Measurements from ENCODE around the gene ACTL7B.
"Not testable (repeated sequence)": the region's sequence is repeated elsewhere in the genome, so short reads cannot be mapped to it uniquely, and the experiment has no call there.

The ACTL7B gene

DNA sequence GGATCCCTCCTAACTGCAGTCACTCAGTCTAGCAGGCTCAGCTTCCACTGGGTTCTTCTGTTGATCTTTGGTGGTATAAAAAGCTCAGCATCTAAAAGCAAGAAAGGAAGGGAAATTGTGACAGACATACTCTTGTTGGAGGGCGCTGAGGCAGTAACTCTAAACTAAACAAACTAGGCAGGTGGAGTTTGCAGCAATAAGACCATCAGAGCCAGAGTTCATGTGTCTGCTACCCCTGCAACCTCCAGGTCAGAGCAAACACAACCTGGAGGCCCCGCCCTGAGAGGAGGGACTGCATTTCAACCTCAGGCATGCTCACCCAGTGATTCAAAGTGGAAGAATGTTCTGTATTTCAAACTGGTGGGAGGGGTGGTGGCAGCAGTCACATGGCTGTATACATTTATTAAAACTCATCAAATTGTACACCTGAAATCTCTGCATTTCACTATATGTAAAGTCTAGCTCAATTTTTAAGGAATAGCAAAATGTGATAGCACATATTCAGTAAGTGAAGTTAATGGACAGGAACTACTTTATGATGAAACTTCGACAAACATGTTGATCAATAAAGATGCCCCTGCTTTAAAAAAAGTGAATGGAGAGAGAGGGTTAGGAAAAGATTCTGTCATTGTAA, 13.4 kb upstream of the ACTL7B start:
- no peak for DNase-seq

DNA sequence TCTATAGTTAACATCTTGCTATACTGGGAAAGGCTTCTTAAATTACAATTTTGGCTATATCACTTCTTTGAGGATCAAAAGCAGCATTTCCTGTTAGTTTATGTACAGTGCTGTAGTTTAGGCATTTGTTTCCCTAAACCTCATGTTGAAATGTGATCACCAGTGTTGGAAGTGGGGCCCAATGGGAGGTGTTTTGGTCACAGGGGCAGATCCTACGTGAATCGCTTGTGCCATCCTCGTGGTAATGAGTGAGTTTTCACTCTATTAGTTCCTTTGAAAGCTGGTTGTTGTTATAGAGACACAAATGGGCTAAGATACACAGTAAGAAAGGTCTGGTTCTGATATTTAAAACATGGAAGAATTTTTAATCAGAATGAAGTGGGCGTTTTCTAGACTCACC, 12.0 kb upstream of the ACTL7B start:
- DNase-seq: no peak

DNA sequence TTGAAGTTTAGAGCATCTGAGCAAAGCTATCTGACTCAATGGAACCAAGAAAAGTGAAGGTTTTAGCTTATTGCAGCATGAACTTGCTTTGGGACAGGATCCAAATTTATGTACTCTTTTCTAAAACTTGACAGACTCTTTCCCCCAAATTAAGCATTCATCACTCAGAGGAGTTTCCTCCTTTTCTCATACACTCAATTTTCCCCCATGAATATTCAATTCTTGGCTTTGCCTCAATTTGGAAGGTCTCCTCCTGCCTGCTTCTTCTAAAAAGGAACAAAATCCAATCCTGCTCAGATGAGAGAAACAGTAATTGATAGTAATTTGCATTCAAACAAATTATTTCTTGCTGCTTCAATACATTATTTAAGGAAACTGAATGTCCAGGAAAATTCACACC, 11.3 kb upstream of the ACTL7B start:
- DNase-seq: no peak

GRCh38 chr9:108866001-108866420, 10.2 kb upstream of the ACTL7B start:
- DNase-seq: no peak

GRCh38 chr9:108865037-108865436, 9.3 kb upstream of the ACTL7B start:
- no peak for DNase-seq

GRCh38 chr9:108864446-108864845, 8.7 kb upstream of the ACTL7B start:
- DNase-seq: no peak

DNA sequence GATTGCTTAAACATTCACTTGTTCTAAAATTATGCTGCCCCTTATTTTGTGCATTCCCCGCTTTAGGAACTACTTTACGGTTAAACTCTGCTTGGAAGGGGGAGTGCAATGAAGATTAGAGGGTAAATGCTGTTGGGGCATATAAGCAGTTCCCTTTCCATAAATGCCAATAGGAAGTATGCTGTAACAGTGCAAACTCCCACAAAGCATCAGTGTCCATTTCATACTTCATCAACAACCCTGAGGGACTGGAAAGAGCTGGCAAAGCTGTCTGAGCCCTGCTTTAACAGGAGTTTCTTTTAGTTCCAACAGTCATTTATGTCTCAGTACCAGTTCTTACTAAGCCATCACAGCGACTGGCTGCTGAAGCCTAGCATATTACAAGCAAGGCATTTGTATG, 8.1 kb upstream of the ACTL7B start:
- no peak for DNase-seq

DNA sequence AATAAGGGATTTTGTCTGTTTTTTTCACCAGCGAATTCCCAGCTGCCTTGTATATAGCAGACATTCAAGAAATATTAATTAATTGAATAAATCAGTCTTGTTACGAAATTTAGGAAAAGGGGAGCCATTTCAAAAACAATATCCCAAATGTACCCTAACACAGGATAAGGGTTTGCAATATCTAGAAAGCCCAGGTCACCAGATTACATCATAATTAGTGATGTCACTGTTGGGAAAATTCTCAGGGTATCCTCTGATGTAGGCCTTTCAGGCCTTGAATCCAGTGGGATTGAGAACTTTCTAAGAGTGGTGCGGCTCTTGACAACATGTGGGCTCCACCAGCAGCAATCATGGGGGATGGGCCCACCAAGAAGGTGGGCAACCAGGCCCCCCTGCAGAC, 6.2 kb upstream of the ACTL7B start, which contains the start of gene ACTL7A:
Gene ACTL7A, plus strand, starts transcription at position 270 of the 400 bp plus-strand sequence. Its CDS starts 57 bp downstream, at position 327.
- no peak for DNase-seq

DNA sequence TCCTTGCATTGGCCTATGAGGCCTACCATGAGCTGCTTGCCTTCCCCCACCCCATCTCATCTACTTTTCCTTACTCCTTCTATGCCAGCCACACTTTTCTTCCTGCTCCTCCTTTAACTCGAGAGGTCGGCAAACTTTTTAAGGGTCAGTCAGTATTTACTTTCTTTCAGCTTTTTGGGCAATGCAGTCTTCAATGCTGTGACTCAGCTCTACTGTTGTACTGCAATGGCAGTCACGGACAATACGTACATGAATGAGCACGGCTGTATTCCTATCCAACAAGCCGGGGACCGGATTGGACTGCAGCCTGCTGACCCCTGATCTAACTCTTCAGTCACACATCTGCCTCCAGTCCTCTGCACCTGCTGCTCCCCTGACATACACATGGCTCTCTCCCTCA, 5.7 kb upstream of the ACTL7B start:
- DNase-seq: no peak

DNA sequence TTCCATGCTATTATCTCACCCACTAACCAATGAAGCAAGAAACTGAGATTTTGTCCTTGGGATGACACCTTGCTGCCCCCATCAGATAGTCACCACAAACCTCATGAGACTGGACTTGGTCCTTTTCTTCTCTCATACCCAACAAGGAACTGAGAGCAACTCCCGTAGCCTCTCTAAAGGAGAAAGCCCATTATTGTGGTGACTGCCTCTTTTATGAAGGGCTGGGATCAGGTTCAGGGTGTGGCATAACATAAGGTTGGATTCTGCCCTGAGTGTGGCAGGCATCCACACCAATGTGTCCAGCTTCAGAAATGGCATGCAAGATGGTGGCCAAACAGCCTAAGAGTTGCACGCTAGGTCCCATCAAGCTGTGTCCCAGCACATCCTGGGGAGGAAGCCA, 5.0 kb upstream of the ACTL7B start:
- DNase-seq: no peak

DNA sequence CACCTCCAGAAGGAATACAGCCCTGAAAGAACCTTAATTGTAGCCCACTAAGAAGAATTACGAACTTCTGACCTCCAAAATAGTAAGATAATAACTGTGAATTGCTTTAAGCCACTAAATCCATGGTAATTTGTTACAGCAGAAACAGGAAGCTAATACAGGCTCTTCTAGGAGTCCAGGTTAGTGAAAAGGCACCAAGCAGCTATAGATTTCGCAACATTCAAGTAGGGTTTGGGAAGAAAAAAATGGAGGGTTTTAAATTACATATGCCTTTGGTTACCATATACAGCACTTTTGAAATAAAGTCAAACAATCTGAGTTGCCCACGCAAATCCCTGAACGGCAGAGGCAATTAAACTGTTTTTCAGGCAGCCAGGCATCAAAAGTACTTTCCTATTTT, 4.6 kb upstream of the ACTL7B start:
- DNase-seq: no peak

GRCh38 chr9:108859459-108860114, 3.8 kb upstream of the ACTL7B start:
- no peak for DNase-seq

DNA sequence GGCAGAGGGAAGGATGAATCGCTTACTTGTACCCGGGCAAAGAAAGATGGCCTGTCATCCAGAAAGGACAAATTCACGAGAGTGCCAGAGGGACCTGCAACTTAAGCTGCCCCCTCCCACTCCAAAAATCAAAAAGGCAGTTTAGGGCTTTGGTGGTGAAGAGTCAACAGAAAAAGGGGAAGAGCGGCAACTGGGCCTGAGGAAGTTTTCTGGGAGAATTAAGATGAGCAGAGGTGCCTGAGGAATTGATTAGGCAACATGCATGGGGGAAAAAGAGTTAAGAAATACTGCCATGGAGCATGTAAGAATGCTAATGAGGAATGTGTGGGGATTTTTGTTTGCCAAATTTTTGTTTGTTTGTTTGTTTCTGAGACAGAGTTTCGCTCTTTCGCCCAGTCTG, 1.8 kb upstream of the ACTL7B start:
- no peak for DNase-seq

GRCh38 chr9:108855529-108855886, 278 bp downstream of the ACTL7B start:
- DNase-seq: no peak

- no peak for DNase-seq
Measured at GRCh38 chr9:108854641-108855528, 901 bp downstream of the ACTL7B start.

- DNase-seq: no peak
Measured at GRCh38 chr9:108854094-108854493, 1.7 kb downstream of the ACTL7B start.

- DNase-seq: no peak
Measured at GRCh38 chr9:108852079-108852478, 3.7 kb downstream of the ACTL7B start.

DNA sequence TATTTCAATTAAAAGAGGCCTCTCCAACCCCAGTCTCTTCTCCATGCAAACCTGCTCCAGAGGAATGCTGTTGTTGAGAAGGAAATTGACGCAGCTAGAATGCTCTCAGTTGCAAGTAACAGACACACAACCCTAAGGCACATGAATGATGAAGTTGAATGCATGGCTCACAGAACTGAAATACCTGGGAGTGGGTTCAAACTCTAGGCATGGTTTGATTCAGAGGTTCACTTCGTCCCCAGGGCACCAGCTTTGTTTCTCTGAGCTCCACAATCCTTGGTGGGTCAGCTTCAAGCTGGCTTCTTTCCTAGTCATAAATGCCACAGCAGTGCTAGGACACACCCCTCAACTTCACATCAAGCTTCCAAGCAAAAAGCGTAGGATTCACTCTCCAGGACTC, 4.6 kb downstream of the ACTL7B start:
- no peak for DNase-seq

DNA sequence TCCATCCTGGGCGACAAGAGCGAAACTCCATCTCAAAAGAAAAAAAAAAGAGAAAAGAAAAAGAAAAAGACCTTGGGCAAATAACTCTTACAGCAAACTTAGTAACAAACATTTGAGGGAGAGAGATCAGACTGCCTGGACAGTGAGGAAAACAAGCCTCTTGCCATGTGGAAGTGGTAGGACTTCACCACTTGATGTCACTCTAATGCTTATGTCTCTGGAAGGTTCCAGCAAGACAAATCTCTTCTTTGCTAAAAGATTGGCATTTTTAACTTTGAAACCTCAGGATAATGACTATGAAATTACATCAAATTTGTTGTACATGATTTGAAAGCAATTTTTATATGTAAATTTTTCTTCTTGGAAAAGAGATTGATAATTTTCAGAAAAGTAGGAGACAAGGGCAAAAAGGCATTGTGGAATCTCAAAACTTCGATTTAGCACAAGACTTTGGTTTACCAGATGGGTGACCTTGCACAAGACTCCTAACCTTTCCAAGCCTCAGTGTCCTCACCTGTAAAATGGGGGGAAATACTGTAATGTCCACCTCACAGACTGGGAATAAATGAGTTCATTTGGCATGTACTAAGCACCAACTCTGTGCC, 5.4 kb downstream of the ACTL7B start:
- no peak for DNase-seq

GRCh38 chr9:108848296-108848695, 7.5 kb downstream of the ACTL7B start:
- not testable (repeated sequence) for DNase-seq

DNA sequence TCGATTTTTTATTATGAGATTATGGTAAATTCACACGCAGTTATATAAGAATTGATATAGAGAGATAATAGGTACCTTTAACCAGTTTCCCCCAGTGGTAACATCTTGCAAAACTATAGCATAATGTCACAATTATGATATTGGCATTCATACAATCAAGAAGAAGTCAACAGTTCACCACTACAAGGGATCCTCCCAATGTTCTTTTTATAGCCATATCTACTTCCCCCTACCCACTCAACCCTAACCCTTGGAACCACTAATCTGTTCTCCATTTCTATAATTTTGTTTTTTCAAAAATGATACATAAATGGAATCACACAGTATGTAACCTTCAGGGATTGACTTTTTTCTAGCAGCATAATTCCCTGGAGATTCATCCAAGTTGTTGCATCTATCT, 9.8 kb downstream of the ACTL7B start:
- DNase-seq: no peak

DNA sequence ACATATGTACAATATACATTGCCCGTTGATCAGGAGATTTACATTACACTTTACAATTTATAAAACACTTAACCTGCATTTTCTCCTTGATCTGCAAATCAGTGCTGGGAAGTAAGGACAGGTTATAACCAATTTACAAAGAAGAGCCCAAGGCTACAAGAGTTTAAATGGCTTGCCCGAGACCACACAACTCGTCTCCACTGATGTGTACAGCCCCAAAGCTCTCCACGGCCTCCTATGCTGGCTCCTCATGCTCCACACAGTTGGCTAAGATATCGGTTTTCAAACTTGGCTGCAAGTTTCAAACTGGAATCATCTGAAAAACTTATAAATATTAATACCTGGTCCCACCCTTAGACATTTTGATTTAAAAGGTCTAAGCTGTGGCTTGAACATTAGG, 10.3 kb downstream of the ACTL7B start:
- no peak for DNase-seq

DNA sequence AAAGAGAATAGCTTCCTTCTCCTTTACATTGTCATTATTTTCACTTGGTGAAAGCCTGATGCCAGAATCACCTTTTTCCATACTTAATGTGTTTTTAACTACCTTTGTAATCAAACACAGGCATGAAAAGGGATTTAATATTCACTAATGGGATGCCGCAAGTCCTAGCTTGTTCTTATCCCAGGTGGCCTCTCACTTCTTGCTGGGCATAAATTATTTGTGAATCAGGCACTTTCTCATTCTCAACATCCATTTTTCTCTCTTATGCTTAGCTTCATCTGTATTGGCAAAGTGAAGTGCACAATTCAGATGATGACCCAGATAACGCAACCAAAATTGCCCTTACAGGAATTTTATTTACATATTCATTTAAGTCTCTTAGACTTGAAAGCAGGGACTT, 10.9 kb downstream of the ACTL7B start:
- DNase-seq: no peak

DNA sequence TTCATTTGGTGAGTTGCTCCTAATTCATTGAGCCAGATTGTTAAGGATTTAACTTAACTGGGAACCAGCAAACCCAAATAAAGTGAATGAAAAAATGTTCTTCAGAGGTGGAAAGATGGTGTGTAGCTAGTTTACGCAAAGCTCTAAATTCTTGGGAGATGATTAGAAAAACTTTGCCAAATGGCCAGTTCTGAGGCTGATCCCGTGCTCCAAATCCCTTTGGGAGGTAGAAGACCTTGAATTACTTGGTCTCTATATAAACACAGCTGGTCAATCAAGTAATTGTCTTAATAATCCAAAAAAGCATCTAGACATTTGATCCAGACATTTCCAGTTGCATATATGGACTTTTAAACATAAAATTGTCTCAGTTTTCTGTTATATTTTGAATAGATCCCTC, 11.4 kb downstream of the ACTL7B start:
- no peak for DNase-seq

Measured in stimulated activated CD4-positive, alpha-beta T cell treated with anti-CD3 and anti-CD28 coated beads, Interleukin-4, amount 100 ng/mL, for 1 hour (primary cell).